PC-9 (cell line): ENCODE data around the gene ALKBH6. TPM values are rescaled to one million over a fixed set of nuclear protein-coding genes. Genes with fewer than 3 reads are reported as not detected.
A peak's percentile ranks its signal among the peaks of the same experiment; 100 is the strongest.

Experiments used
- BruUV-seq: library from RNA; stranded (reverse); fragments of 400-500 nt; replicated peaks from 2 replicates; lab custom pipeline; 2021; lab: Mats Ljungman, UMichigan
- CTCF ChIA-PET: fragments of 300-600 bp; sonication (Branson Sonifier 250); formaldehyde crosslinking; loops from one replicate; lab custom pipeline; 2022; ENCODE audit warnings: antibody characterized with exemption; lab: Charles Lee
- POLR2A ChIA-PET: fragments of 300-600 bp; sonication (Branson Sonifier 250); formaldehyde crosslinking; loops from one replicate; lab custom pipeline; 2022; ENCODE audit warnings: antibody characterized with exemption; ENCODE audit not compliant: unreplicated experiment; lab: Charles Lee
- DNase-seq, 2 experiments: peaks; one replicate each; pipeline versions ENCODE4 v3.0.0 to v3.0.0-alpha.2; 2015 to 2022; ENCODE audit warnings: mixed read lengths in 1 of 2
- H2AFZ ChIP-seq: fragments of 200-600 bp; sonication (generic); 2 replicates; pipeline ENCODE4 v1.8.1; 2017; ENCODE audit warnings: antibody characterized with exemption
- H3F3A ChIP-seq: fragments of 200-600 bp; sonication (generic); 2 replicates; pipeline ENCODE4 v1.8.1; 2017; ENCODE audit warnings: antibody characterized with exemption, mild to moderate bottlenecking, low read depth; ENCODE audit not compliant: insufficient read depth
- H3K27ac ChIP-seq: fragments of 200-600 bp; sonication (generic); 2 replicates; pipeline ENCODE4 v1.6.1; 2016; ENCODE audit warnings: mixed run types
- H3K27me3 ChIP-seq: fragments of 200-600 bp; sonication (generic); 2 replicates; pipeline ENCODE4 v1.6.1; 2016; ENCODE audit warnings: low read depth, mixed run types; ENCODE audit not compliant: insufficient read depth
- H3K36me3 ChIP-seq: fragments of 200-600 bp; sonication (generic); 2 replicates; pipeline ENCODE4 v1.6.1; 2016; ENCODE audit warnings: low read depth, mixed run types
- H3K4me1 ChIP-seq: fragments of 200-600 bp; sonication (generic); replicated peaks from 2 replicates; pipeline ENCODE4 v1.6.1; 2016; ENCODE audit warnings: mixed run types; ENCODE audit not compliant: insufficient read depth
- H3K4me2 ChIP-seq: fragments of 200-600 bp; sonication (generic); 2 replicates; pipeline ENCODE4 v1.6.1; 2017; ENCODE audit warnings: mixed run types
- H3K4me3 ChIP-seq: fragments of 200-600 bp; sonication (generic); 2 replicates; pipeline ENCODE4 v1.6.1; 2016; ENCODE audit warnings: mixed run types
- H3K79me2 ChIP-seq: fragments of 200-600 bp; sonication (generic); 2 replicates; pipeline ENCODE4 v1.6.1; 2017; ENCODE audit warnings: low read depth, mixed run types
- H3K9me2 ChIP-seq: fragments of 200-600 bp; sonication (generic); 2 replicates; pipeline ENCODE4 v1.8.1; 2017; ENCODE audit warnings: mild to moderate bottlenecking; ENCODE audit not compliant: insufficient read depth
- H3K9me3 ChIP-seq: fragments of 200-600 bp; sonication (generic); 2 replicates; pipeline ENCODE4 v1.8.1; 2016; ENCODE audit warnings: low read depth; ENCODE audit not compliant: insufficient read depth
- H4K20me1 ChIP-seq: fragments of 200-600 bp; sonication (generic); 2 replicates; pipeline ENCODE4 v1.8.1; 2017; ENCODE audit not compliant: insufficient read depth
- CTCF ChIP-seq: fragments of 200-600 bp; sonication (generic); conservative IDR thresholded peaks from 2 replicates; pipeline ENCODE4 v1.6.1; 2017; ENCODE audit warnings: mixed run types, antibody characterized with exemption, mild to moderate bottlenecking, moderate library complexity
- EZH2 ChIP-seq: fragments of 200-600 bp; sonication (generic); IDR thresholded peaks from 2 replicates; pipeline ENCODE4 v1.8.0; 2017; ENCODE audit warnings: antibody characterized with exemption, low read depth
- intact Hi-C: fragments of 100-400 bp; cut with micrococcal nuclease; formaldehyde crosslinking; loops from one replicate; pipeline ENCODE4 v1.10.0; 2022; ENCODE audit not compliant: unreplicated experiment
- total RNA-seq: library from RNA; stranded (reverse); gene quantifications from 2 replicates; pipeline ENCODE4 v1.2.3, GENCODE V29; 2021

ALKBH6 gene
- total RNA-seq, 1 experiment from 2014 or later: 55.1 TPM

- CTCF ChIA-PET: interaction anchor here (1.0 kb wide), 1 partner anchor 155 kb away, joined by 8 read pairs; no protein-coding TSS in a partner anchor
- peaks cover 8% of the 10 kb centered on the region; the same call in 1 of the 2 replicates for H3F3A ChIP-seq
- no peaks in the 10 kb centered on the region for H3K9me3 ChIP-seq
- intact Hi-C loops: loop anchor here (1.0 kb wide), 1 partner anchor 41 kb away; the partner anchor contains the start of genes THAP8 and WDR62
- TF ChIP-seq EZH2: no peak
- no peak for TF ChIP-seq CTCF
- H2AFZ ChIP-seq: peak overlapping the region; percentile 89
- peak overlapping the region; percentile 70 for H3K4me3 ChIP-seq
- no TSS peak for BruUV-seq
- POLR2A ChIA-PET: interaction anchor here (0.5 to 1.2 kb wide), 5 partner anchors 24 to 201 kb away, joined by 3 to 7 read pairs (median 4); partner anchors contain the start of genes THAP8, ZNF146 and ZNF565
- no peak for DNase-seq
- H3K9me2 ChIP-seq: no peaks in the 10 kb centered on the region
- no peaks in the 10 kb centered on the region for H4K20me1 ChIP-seq
- H3K4me1 ChIP-seq: peaks cover 7% of the 10 kb centered on the region
- no peaks in the 10 kb centered on the region for H3K27me3 ChIP-seq
- H3K27ac ChIP-seq: no peak overlapping the region
- peak overlapping the region; percentile 90 for H3K4me2 ChIP-seq
- no peaks in the 10 kb centered on the region for H3K36me3 ChIP-seq
- H3K79me2 ChIP-seq: peaks cover 19% of the 10 kb centered on the region
Measured at GRCh38 chr19:36013280-36014011, 567 bp downstream of the ALKBH6 start.

GRCh38 chr19:36010402-36010801 is 3.6 kb downstream of the ALKBH6 start:
- TF ChIP-seq CTCF: no peak
- no peak for TF ChIP-seq EZH2
- H3K9me2 ChIP-seq: no peaks in the 10 kb centered on the region
- H3K9me3 ChIP-seq: no peaks in the 10 kb centered on the region
- H3K27ac ChIP-seq: no peak overlapping the region
- no TSS peak for BruUV-seq
- H3K4me3 ChIP-seq: no peak overlapping the region
- H3K27me3 ChIP-seq: no peaks in the 10 kb centered on the region
- CTCF ChIA-PET: no interaction called here
- intact Hi-C loops: no loop called here
- H3K4me1 ChIP-seq: peaks cover 7% of the 10 kb centered on the region
- no peaks in the 10 kb centered on the region for H3K36me3 ChIP-seq
- POLR2A ChIA-PET: no interaction called here
- no peak overlapping the region for H2AFZ ChIP-seq
- H3F3A ChIP-seq: peaks cover 4% of the 10 kb centered on the region; the same call in 1 of the 2 replicates
- H4K20me1 ChIP-seq: no peaks in the 10 kb centered on the region
- H3K79me2 ChIP-seq: peaks cover 14% of the 10 kb centered on the region
- no peak for DNase-seq
- no peak overlapping the region for H3K4me2 ChIP-seq

- CTCF ChIA-PET: no interaction called here
- Histone ChIP-seq H3K4me3 (peak overlapping the region; percentile 59; the same call in 1 of the 2 replicates), H3K36me3 (no peaks in the 10 kb centered on the region), H3K27me3 (no peaks in the 10 kb centered on the region), H3K4me2 (peak overlapping the region; percentile 72), H3K4me1 (peaks cover 3% of the 10 kb centered on the region; the same call in 1 of the 2 replicates), H3K9me2 (no peaks in the 10 kb centered on the region), H3K27ac (no peak overlapping the region), H3K9me3 (no peaks in the 10 kb centered on the region), H3F3A (peaks cover 4% of the 10 kb centered on the region; the same call in 1 of the 2 replicates), H2AFZ (peak overlapping the region; percentile 58), H4K20me1 (no peaks in the 10 kb centered on the region), H3K79me2 (peaks cover 8% of the 10 kb centered on the region)
- POLR2A ChIA-PET: no interaction called here
- TF ChIP-seq CTCF (no peak), EZH2 (no peak)
- BruUV-seq: no TSS peak
- intact Hi-C loops: loop anchor here (2.0 kb wide), 1 partner anchor 45 kb away; the partner anchor contains the start of genes THAP8 and WDR62
- DNase-seq: no peak
Measured at GRCh38 chr19:36009633-36010379, 4.2 kb downstream of the ALKBH6 start.
